Measurements from ENCODE around the gene CCER1. TPM values are rescaled to one million over a fixed set of nuclear protein-coding genes. Genes with fewer than 3 reads are reported as not detected.

CCER1 gene
- polyA plus RNA-seq, 1 donor: not detected

DNA sequence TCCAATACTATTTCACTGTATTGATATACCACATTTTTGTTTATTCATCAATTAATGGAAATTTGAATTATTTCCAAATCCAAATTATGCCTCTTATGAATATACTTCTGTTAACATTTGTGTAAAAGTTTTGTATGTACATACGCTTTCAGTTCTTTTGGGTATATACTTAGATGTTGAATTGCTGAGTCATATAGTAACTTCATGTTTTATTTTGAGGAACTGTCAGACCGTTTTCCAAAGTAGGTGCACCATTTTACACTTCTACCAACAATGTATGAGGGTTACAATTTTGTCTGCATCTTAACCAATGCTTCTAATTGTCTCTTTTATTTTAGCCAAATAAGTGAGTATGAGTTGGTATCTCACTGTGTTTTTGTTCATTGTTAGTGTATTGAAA is 10.2 kb upstream of the CCER1 start:
- DNase-seq (ENCODE audit: low read depth): no peak

DNA sequence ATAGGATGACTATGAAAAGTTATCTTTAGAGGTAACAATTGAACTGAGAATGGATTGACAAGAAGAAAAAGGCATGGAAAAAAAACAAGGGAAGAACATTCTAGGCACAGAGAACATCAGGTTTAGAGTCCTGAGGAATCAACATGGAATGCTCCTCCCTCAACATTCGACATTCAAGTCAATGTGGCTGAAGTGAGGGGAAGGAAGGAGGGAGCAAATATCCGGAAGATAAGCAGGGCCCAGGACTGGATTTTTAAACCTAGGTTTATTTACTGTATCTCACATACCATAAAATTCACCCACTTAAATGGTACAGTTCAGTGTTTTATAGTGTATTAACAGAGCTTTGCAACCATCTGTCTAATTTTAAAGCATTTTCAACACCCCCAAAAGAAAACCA is 9.6 kb upstream of the CCER1 start:
- no peak for DNase-seq (ENCODE audit: low read depth)

DNA sequence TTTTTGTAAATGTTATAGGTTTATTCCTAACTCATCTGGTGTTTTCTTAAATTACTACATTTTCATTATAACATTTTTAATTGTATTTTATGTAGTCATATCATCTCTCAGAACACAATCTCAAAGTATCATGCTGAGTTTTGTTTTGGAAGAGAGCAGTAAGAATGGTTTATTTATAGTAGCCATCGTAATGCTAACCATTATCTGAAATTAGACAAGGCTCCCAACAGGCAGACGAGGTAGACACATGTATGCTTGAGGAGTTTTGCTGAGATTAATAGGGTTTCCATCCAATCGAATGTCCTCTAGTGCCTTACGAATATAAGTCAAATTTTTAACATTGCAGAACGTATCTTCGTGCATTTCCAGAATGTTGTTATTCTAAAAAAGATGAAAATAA is 9.0 kb upstream of the CCER1 start:
- no peak for DNase-seq (ENCODE audit: low read depth)

DNA sequence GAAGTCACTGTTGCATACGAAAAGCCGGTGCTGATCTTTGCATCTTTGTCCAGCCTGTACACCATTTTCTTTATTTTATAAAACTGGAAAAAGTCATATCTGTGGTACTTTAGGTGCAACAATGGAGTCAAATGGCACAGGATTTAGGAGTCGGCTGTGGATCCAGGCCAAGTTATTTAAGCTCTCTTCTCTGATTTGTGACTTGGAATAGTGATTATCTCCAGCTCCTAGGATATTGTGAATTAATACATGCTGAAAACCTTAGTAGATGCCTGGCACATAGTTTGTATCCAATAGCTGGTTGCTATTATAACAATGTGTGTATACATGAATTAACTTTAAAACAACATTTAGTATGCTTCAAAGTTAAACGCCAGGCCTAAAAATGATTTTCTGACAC is 6.2 kb upstream of the CCER1 start:
- no peak for DNase-seq (ENCODE audit: low read depth)

DNA sequence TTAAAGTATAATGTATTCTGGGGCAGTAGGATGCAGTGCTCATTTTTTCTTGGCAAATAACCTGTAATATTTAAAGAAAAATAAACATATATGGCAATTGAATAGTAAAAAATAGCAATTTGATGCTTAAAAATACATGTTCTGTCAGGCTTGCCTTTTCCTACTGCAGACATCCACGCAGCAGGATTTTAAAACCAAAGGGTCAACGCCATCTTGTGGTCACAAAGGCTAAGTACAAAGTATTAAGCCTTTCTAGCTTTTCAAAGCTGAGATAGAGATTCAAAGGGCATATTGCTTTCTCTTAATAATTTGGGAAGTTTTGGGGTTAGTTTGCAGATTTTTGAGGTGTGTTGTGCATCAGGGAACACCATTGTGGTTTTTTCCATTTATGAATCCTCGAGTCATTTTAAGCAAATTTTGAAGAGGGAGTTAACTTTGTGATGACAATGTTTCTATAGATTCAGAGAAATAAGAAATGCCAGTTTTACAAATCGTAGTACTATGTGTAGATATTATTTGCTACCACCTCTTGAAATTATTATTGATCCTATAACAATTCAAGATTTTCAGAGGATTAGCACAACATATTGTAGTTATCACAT is 4.7 kb upstream of the CCER1 start:
- peak; percentile 38 for DNase-seq (ENCODE audit: low read depth)

DNA sequence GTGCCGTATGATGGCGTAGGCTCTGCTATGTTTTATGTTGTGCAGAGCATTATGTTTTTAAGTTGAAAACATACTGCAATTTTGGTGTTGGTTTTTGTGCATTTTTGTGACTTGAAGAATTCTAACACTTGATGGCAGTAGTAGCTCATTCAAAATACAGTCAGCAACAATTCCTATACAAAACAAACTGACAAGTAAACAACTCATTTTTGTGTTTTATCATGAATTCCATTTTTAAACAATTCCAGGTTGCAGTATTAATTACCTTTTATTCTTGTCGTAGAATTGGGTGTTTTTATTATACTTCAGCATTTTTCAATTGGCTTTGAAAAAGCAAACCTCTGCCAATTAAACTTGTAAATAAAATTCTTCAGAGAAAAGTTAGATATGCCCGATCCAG is 4.1 kb upstream of the CCER1 start:
- DNase-seq (ENCODE audit: low read depth): peak; percentile 36

DNA sequence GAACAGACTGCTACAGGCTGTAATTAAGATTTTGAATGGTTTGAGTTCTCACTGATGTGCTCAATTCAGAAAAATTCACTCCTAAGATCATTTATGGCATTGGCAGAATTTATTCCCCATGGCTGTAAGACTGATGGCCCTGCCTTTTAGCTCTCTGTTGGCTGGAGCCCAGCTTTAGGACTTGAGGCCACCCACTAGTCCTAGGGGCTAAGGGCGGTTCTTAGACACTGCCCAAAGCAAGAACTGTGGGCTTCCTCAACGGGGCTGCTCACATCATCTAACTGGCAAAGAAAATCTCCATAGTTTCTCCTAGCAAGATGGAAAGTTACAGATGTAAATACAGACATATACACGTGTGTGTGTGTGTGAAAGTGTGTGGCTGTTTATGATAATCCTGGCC is 3.4 kb upstream of the CCER1 start:
- no peak for DNase-seq (ENCODE audit: low read depth)

DNA sequence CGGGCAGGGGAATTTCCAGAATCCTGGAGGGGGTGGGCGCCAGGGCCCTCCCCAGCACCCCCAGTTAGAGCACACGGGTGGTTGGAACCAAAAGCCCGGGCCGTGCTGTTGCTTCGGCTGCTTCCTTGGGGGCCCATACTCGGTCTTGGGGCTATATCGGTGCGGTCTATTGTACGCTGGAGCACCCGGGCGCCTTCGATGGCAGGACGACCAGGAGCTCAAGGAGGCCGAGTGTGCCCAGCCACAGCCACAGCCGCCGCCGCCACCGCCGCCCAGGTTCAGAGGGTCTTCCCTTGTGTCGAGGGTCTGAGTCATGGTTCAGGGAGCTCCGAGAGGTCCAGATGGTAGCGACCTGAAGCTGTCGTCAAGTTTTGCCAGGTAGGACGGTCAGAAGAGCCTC is 548 bp downstream of the CCER1 start:
- no peak for DNase-seq (ENCODE audit: low read depth)

DNA sequence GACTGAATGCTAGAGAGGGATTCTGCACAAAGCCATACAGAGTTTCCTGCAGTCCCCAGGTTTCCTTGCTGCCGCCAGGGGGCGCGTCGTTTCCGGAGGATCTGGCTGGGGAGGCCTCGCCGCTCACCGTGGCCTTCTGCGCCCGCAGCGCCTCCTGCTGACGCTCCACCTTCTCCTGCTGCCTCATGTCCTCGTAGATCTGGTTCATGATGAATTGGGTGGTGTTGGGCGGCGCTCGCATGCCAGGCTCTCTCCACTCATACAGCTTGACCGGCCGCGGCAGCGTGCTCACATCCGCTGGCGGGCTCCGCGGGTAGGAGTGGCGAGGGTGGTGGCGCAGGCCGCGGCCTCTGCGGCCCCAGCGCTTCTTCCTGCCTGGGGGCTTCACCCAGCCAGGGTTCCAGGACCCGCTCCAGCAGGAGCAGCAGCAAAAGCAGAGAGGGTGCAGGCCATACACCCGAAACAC is 987 bp downstream of the CCER1 start:
- DNase-seq (ENCODE audit: low read depth): no peak

DNA sequence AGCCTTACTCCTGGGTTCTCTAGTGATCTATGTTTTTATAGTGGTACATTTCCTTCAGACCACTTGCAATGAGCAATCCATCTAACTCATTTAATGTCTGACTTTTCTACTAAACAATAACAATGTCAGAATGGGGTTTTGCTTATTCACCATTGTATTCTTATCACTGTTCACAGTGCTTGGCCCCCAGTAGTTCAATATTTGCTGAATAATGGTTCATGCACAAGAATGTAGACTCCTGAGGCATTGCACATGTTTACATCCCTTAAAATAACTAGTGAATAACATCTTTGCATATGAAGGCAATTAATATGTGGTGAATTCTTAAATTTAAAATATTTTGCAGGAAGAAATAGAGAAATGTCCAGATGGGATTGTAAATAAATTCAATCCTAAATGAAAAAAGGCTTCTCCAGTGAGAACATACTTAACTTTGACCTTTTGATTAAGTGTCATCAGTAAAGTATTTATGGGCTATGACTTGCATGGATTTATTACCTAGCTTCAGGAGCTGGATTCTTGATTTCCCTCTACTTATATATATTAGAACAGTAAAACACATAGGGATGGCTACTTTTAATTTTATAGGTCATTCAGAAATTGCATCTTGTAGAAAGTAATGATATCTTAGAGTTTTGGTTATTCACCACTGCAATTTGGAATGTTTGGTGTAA is 3.4 kb downstream of the CCER1 start:
- no peak for DNase-seq (ENCODE audit: low read depth)

DNA sequence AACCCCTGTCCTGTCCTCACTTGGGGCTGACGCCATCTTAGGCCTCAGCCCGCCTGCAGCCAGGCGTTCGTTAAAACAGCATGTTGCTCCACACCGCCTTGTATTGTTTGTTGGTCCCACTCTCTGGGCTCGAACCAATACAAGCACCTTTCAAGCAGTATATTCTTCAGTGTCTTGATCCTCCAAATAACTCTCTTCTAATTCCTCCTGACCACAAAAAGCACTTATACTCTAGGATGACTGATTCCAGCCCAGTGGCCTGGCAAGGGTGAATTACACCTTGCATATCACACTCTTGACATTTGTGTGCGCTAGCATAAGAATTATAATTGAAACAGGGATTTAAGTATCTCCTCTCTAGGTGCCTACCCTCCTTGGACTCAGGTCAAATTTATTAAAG is 7.1 kb downstream of the CCER1 start:
- DNase-seq (ENCODE audit: low read depth): no peak

DNA sequence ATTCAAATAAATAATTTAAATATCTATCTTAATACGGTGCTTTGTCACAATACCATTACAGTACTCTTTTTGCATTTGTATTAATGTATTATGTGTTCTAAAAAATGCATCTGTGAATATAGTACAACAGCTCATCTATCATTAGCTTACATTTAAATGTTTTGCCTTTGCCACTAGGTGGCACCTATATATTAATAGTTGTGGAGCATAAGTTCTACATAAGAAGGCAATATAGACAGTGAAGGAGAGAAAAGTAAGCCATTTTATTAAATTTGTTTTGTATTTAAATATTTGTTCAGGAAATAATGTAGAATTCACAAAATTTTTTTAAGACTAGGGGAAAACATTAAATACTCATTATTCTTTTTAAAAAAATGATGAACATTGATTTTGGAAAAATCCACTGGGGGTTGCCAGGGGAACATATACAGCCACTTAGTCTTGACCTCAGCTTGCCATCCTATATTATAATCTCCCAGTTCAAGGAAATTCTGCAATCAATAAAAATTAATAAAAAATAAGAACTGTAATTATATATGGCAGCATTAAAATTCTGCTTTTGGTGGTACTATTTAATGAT is 9.8 kb downstream of the CCER1 start:
- DNase-seq (ENCODE audit: low read depth): no peak

DNA sequence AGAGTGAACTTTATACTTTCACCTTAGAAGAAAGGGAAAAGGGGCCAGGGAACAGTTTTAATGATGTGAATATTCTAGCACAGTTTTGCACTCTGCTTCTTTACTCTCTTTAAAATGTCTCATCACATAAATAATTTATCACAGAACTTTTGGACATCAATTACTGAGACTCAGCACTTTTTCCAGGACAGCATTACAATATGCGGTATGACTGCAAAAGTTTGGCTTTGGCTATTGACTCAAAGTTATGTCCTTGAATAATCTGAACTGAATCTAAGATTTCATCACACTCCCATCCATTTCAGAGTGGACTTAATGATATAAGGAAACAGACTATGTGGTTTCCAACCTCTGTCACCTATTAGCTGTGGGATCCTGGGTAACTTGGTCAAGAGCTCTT is 11.7 kb downstream of the CCER1 start:
- no peak for DNase-seq (ENCODE audit: low read depth)

DNA sequence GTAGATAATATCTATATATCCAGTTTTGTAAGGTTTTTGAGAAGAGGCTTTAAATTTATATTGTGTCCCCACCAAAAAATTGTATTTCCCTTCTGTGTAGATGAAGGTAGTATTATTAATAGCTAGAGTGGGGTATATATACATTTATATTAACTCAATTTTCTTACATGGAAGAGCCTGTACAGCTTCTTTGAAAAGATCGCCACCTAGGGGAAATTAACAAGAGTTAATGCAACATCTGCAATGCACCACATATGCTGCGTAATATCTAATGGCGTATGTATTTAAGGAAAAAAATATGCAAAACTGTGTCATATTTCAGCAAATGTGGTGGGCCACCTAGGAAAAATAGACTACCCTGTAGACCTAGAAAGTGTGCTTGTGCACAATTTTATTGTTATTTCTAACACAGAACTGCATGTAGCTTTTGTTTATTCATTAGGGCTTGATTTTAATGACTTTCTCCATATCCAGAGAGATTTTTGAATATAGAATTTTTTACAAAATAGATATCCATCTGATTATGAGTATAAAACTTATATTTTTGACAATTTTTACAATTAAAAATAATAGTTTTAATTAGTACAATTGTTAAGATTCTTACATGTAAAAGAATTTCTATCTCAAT is 14.0 kb downstream of the CCER1 start:
- peak; percentile 17 for DNase-seq (ENCODE audit: low read depth)

DNA sequence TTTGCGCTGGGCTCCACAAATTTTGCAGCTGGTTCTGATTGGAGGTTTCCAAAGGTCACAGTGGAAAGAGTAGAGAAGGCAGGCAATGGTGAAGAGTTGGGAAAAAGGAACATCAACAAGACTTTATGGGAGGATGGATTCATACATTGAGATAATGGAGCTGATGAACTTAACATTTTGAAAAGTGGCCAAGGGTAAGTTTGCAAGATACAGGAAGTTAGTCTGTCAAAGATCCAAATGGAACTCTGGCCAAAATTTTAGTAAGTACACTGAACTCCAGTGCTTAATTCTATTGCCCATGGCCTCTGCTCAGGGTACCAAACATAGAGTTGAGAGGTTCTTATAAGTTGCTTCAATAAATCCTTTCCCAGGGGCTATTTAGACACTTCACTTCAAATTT is 15.6 kb downstream of the CCER1 start:
- DNase-seq (ENCODE audit: low read depth): no peak

DNA sequence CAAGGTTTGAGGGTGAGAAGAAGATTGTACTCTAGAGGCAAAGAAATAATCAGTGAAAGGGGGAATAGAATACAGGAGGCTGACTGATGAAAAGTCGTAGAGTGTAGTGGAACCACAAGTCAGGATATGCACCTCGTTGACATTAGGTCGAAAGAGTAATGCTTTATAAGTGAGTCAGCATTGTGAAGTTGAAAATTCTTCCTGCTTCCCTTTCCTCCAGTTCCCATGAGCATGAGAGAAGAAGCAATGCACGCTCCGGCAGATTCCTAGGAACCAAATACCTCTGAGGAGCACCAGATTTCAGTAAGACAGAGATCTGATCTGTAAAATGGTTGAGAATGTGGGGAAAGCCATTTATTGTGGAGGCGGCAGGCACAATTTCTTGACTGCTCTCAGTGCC is 16.5 kb downstream of the CCER1 start:
- no peak for DNase-seq (ENCODE audit: low read depth)

DNA sequence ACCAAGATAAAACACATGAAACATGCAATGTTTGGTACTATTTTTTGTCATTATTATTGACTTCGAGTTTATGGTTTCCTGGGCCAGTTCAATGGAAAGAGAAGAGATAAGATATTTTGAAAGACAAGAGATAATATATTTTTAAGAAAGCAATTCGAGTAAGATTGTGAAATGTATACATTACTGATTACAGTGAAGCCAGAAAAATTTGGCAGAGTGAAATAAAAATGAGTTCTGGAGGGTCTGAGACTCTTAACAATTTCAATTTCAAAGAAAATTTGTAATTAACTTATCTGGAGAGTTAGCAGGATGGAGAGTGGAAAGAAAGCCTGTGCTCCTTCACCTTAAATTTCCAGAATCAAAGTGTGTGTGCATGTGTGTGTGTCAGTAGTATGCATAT is 17.3 kb downstream of the CCER1 start:
- no peak for DNase-seq (ENCODE audit: low read depth)

DNA sequence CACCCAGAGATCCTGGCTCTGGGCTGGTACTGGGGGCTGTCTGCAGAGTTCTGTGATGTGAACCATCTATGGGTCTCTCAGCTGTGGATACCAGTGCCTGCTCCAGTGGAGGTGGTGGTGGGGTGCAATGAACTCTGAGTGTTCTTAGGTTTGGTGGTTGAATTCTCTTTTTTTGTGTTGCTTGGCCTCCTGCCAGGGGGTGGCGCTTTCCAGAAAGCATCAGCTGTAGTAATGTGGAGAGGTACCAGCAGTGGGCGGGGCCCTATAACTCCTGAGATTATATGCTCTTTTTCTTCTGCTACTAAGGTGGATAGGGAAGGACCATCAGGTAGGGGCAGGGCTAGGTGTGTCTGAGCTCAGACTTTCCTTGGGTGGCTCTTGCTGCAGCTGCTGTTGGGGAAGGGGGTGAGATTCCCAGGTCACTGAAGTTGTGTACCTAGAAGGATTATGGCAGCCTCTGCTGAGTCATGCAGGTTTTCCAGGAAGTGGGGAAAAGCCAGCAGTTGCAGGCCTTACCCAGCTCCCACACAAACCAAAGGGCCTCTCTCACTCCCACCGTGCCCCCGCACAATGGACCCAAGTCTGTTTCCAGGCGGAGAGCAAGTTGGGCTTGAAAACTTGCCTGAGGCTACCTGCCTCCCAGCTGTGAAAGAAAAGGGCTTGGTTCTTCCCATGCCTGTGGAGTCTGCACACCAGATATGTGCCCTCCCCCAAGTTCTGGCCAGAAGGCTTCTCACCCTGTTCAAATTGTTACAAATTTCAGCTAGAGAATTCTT is 18.6 kb downstream of the CCER1 start:
- DNase-seq (ENCODE audit: low read depth): no peak

DNA sequence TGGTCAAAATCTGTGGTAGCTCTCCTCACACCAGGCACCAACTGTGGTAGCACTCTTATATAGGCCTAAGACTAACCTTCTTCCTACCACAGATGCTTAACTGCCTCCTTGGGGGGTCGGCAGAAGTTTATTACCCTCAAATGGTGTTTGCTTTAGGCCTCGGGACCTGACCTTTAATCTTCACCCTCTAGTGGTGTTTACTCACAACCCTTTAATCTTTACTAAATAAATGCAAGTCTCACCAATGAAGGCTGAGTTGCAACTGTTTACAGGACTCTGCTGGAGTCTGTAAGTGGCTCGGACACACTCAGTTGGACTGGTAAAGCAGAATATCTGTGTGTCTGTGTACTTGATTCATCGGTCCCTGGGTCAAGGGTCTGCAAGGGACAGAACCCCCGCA is 29.4 kb downstream of the CCER1 start:
- no peak for DNase-seq (ENCODE audit: low read depth)

DNA sequence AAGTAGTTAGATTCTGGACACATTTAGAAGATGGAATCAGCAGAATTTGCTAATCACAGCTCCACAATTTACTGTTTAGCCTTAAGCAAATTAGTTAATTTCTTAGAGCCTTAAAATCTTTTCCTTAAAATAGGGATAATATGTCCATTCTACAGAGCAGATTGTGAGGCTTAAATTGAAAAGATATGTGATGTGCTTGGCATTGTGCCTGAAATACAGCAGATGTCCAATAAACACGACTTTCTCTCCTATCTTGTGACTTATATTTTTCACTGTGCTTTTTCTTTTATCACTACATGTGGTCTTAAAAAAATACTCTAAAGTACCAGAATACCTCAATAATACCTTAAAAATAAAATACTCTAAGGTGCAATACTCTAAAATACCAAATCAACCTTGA is 30.6 kb downstream of the CCER1 start:
- no peak for DNase-seq (ENCODE audit: low read depth)

DNA sequence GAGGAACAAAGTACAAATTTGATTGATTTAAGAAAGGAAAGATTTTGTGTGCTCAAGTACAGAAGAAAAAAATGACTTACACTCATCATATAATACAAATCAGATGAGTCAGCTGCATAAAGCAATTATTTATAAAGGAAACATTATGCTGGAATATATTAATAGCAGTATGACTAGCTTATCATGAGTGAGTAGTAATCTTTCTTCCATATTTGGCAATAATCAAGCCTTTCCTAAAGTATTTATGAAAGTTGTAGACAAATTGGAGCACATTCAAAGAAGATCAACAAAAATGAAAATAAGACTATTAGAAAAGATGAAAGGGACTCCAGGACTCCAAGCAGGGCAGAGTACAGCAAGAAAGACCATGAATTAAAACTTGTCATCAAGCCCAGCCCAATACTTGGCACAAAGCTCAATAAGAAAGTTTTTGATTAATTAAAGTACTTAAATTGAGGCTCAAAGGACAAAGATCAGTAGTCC is 32.8 kb downstream of the CCER1 start:
- no peak for DNase-seq (ENCODE audit: low read depth)

DNA sequence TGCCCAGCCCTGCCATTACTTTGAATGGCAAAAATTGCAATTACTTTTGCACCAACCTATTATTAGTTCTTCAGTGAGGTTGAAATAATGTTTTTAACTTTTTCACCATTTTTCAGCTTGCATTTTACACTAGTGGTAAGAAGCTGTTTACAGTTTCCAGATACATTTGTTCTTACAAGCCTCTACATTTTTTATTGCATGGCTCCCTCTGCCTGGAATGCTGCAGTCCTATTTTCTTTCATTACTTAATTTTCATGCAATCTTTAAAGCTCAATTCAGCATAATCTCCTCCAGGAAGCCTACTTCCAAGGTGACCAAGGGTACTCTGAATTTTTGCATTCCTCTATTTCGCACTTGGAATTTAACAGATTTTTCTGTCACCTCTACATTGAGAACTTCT is 33.4 kb downstream of the CCER1 start:
- DNase-seq (ENCODE audit: low read depth): no peak
